Chondrocyte (in vitro differentiated cells): Measurements from ENCODE around the gene CRYBA1. TPM values are rescaled to one million over a fixed set of nuclear protein-coding genes. Genes with fewer than 3 reads are reported as not detected.

Source experiments
- DNase-seq: peaks from one replicate; pipeline ENCODE4 v3.0.0; 2021; ENCODE audit warnings: mixed read lengths, low spot score
- H3K27ac Mint-ChIP-seq: one replicate; pipeline ENCODE4 v1.8.0; 2021; ENCODE audit warnings: mild to moderate bottlenecking, moderate library complexity, mixed read lengths; ENCODE audit not compliant: unreplicated experiment
- H3K27me3 Mint-ChIP-seq: 2 replicates; pipeline ENCODE4 v1.8.0; 2021; ENCODE audit warnings: low read depth, mixed read lengths
- H3K36me3 Mint-ChIP-seq: 2 replicates; pipeline ENCODE4 v1.8.0; 2021; ENCODE audit warnings: low read depth, mixed read lengths
- H3K4me1 Mint-ChIP-seq: 2 replicates; pipeline ENCODE4 v1.8.0; 2021; ENCODE audit warnings: low read depth, mild to moderate bottlenecking, mixed read lengths
- H3K4me3 Mint-ChIP-seq: one replicate; pipeline ENCODE4 v1.8.0; 2021; ENCODE audit warnings: mild to moderate bottlenecking, moderate library complexity, mixed read lengths; ENCODE audit not compliant: unreplicated experiment
- H3K9me3 Mint-ChIP-seq: 2 replicates; pipeline ENCODE4 v1.8.0; 2021; ENCODE audit warnings: low read depth, mixed read lengths
- CTCF ChIP-seq: fragments of 200-600 bp; sonication (generic); IDR thresholded peaks from 2 replicates; pipeline ENCODE4 v1.5.0; 2021; ENCODE audit warnings: antibody characterized with exemption, mild to moderate bottlenecking, moderate library complexity
- total RNA-seq: library from RNA; stranded (reverse); gene quantifications from 3 replicates; pipeline ENCODE4 v1.2.1, GENCODE V29; 2021

CRYBA1 gene
- total RNA-seq, 1 donor from 2014 or later = not detected

GRCh38 chr17:29238133-29238850, 8.4 kb upstream of the CRYBA1 start:
- Mint-ChIP-seq H3K4me3 (no peak overlapping the region), H3K27ac (no peak overlapping the region), H3K4me1 (peaks cover 25% of the 10 kb centered on the region), H3K9me3 (no peaks in the 10 kb centered on the region), H3K27me3 (no peaks in the 10 kb centered on the region), H3K36me3 (peaks cover 2% of the 10 kb centered on the region)
- DNase-seq = no peak
- TF ChIP-seq CTCF = no peak

- peaks cover 31% of the 10 kb centered on the region for H3K4me1 Mint-ChIP-seq
- peaks cover 2% of the 10 kb centered on the region for H3K36me3 Mint-ChIP-seq
- H3K27ac Mint-ChIP-seq = peak overlapping the region; percentile 90
- no peak overlapping the region for H3K4me3 Mint-ChIP-seq
- no peaks in the 10 kb centered on the region for H3K9me3 Mint-ChIP-seq
- no peak for DNase-seq
- TF ChIP-seq CTCF = no peak
- no peaks in the 10 kb centered on the region for H3K27me3 Mint-ChIP-seq
Measured at GRCh38 chr17:29240477-29240876, 6.2 kb upstream of the CRYBA1 start.

- no peaks in the 10 kb centered on the region for H3K27me3 Mint-ChIP-seq
- TF ChIP-seq CTCF = peak; percentile 37
- no peaks in the 10 kb centered on the region for H3K9me3 Mint-ChIP-seq
- peaks cover 31% of the 10 kb centered on the region for H3K4me1 Mint-ChIP-seq
- peak overlapping the region; percentile 90 for H3K27ac Mint-ChIP-seq
- peaks cover 2% of the 10 kb centered on the region for H3K36me3 Mint-ChIP-seq
- H3K4me3 Mint-ChIP-seq = no peak overlapping the region
- no peak for DNase-seq
Measured at GRCh38 chr17:29240968-29241963, 5.4 kb upstream of the CRYBA1 start.

- Mint-ChIP-seq H3K4me3 (no peak overlapping the region), H3K36me3 (peaks cover 2% of the 10 kb centered on the region), H3K9me3 (no peaks in the 10 kb centered on the region), H3K4me1 (peaks cover 31% of the 10 kb centered on the region), H3K27ac (no peak overlapping the region), H3K27me3 (no peaks in the 10 kb centered on the region)
- no peak for TF ChIP-seq CTCF
- no peak for DNase-seq
Measured at GRCh38 chr17:29242051-29242450, 4.6 kb upstream of the CRYBA1 start.

- Mint-ChIP-seq H3K4me1 (peaks cover 28% of the 10 kb centered on the region), H3K4me3 (no peak overlapping the region), H3K36me3 (no peaks in the 10 kb centered on the region), H3K27ac (no peak overlapping the region), H3K27me3 (no peaks in the 10 kb centered on the region), H3K9me3 (no peaks in the 10 kb centered on the region)
- DNase-seq = no peak
- TF ChIP-seq CTCF = no peak
Measured at GRCh38 chr17:29242790-29243189, 3.9 kb upstream of the CRYBA1 start.
